ENCODE results near the gene TMEM163.

TMEM163 gene

GRCh38 chr2:134700730-134701129 is 18.1 kb downstream of the TMEM163 start:
- DNase-seq (ENCODE audit: low read depth): no peak
- TF ChIP-seq CTCF (IDR thresholded peaks at IDR 0.05; ENCODE audit: low read depth, low read length, missing control alignments): no peak

DNA sequence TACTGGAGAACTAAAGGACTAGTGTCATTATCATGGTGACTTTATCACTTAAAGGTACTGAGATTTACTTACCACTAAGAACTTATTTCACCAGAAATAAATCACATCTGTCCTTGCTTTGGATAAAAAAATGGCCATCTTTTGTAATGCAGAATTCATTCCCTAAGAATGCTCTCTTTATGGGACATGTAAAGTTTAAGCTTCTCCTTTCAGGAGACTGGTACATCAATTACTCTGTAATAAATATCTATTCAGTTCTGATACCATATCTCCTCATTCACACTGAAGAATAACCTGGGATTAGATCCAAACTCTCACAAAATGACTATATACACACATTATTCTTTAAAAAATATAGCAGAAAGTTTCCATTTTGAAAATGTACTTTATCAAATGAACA is 24.4 kb downstream of the TMEM163 start:
- no peak overlapping the region for H3K4me3 ChIP-seq (ENCODE audit: low read depth, low read length)
- no peak for TF ChIP-seq CTCF (IDR thresholded peaks at IDR 0.05; ENCODE audit: low read depth, low read length, missing control alignments)
- DNase-seq (ENCODE audit: low read depth): no peak

More at GRCh38 chr2:134700730-134701129, 18.1 kb downstream of the TMEM163 start:
- no peak overlapping the region for H3K4me3 ChIP-seq (ENCODE audit: low read depth, low read length)

DNA sequence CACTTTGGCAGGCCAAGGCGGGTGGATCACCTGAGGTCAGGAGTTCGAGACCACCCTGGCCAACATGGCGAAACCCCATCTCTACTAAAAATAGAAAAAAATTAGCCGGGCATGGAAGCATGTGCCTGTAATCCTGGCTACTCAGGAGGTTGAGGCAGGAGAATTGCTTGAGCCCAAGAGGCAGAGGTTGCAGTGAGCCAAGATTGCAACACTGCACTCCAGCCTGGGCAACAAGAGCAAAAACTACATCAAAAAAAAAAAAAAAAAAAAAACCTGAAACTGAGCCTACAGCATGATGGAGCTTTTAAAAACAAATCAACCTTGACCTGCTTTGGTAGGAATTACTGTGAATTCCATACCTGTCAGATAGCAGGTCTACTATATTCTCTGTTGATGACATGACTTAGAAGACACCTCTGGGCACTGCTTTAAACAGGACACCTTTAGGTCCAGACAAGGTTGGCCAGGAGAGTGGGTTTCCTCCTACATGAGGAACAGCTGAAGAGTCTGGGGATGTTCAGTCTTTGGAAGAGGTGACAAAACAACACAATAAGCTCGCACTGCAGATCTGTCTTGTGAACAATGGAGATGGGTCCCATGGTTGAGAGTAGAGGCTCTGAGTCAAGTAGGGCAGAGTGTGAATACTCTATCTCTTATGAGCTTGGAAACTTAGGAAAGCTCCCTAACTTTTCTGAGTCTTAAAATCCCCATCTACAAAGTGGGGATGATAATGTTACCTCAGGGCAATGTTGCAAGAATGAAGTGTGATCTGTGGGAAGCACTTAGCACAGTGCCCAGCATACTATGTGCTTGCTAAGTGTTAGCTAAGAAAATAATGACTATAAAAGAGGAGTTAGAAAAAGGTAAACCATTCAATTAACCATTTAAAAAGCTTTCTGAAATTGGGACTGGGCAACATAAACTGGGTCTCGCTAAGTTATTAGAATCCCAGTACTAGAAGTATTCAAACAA is 25.2 kb downstream of the TMEM163 start:
- no peak for TF ChIP-seq CTCF (IDR thresholded peaks at IDR 0.05; ENCODE audit: low read depth, low read length, missing control alignments)
- no peak for DNase-seq (ENCODE audit: low read depth)
- no peak overlapping the region for H3K4me3 ChIP-seq (ENCODE audit: low read depth, low read length)

DNA sequence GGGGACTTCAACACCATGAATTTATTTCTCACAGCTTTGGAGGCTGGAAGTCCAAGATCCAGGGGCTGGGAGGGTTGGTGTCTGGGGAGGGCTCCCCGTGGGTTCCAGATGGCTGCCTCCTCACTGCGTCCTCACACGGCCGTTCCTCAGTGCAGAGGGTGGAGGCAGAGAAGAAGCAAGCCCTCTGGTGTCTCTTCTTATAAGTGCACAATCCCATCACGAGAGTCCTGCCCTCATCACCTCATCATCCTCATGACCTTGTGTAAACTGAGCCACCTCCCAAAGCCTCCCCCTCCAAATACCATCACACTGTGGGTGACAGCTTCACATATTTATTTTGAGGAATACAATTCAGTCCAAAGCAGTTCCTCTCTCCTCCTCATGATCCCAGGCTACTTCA is 26.3 kb downstream of the TMEM163 start:
- H3K4me3 ChIP-seq (ENCODE audit: low read depth, low read length): no peak overlapping the region
- no peak for DNase-seq (ENCODE audit: low read depth)
- peak; percentile 45 for TF ChIP-seq CTCF (IDR thresholded peaks at IDR 0.05; ENCODE audit: low read depth, low read length, missing control alignments)

GRCh38 chr2:134690629-134691215 is 28.1 kb downstream of the TMEM163 start:
- DNase-seq (ENCODE audit: low read depth): no peak

DNA sequence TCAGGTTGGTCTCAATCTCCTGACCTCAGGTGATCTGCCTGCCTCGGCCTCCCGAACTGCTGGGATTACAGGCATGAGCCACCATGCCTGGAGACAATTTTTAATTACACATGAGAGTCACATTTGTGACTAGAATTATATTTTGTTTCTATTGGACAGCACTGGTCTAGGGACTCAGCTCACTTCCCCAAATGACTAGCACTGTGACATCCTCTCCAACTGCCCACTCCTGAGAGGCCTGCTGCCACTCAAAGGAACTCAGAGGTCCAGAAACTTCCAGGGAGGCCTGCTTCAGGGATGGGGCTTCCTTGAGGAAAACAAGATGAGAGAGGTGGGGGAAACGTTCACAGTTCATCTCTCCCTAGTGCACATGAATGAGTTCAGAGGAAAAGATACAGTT is 29.5 kb downstream of the TMEM163 start:
- no peak for TF ChIP-seq CTCF (IDR thresholded peaks at IDR 0.05; ENCODE audit: low read depth, low read length, missing control alignments)
- H3K4me3 ChIP-seq (ENCODE audit: low read depth, low read length): no peak overlapping the region
- DNase-seq (ENCODE audit: low read depth): no peak

More at GRCh38 chr2:134690629-134691215, 28.1 kb downstream of the TMEM163 start:
- H3K4me3 ChIP-seq (ENCODE audit: low read depth, low read length): no peak overlapping the region
- TF ChIP-seq CTCF (IDR thresholded peaks at IDR 0.05; ENCODE audit: low read depth, low read length, missing control alignments): no peak

All from GM12864 (cell line).